NCI-H2029 treated with DMSO at 0.1 percent for 48 hours (cell line): ENCODE data around the gene C6orf47.

Experiments
- DNase-seq: peaks from one replicate; lab custom pipeline; 2025; lab: John Stamatoyannopoulos, UW

C6orf47 gene

GRCh38 chr6:31636698-31637596, 23.6 kb downstream of the C6orf47 start:
- no peak for DNase-seq

- DNase-seq: no peak
Observed at GRCh38 chr6:31634969-31635575, 25.5 kb downstream of the C6orf47 start.

- DNase-seq: no peak
Observed at GRCh38 chr6:31634131-31634530, 26.4 kb downstream of the C6orf47 start.

GRCh38 chr6:31633447-31633846, 27.1 kb downstream of the C6orf47 start:
- DNase-seq: no peak

GRCh38 chr6:31632279-31632946, 28.2 kb downstream of the C6orf47 start:
- DNase-seq: no peak

GRCh38 chr6:31631681-31632278, 28.8 kb downstream of the C6orf47 start:
- no peak for DNase-seq

- DNase-seq: no peak
Observed at GRCh38 chr6:31631209-31631608, 29.4 kb downstream of the C6orf47 start.

- DNase-seq: no peak
Observed at GRCh38 chr6:31630177-31630934, 30.2 kb downstream of the C6orf47 start.

- no peak for DNase-seq
Observed at GRCh38 chr6:31629014-31629413, 31.6 kb downstream of the C6orf47 start.

- DNase-seq: no peak
Observed at GRCh38 chr6:31627690-31628287, 32.8 kb downstream of the C6orf47 start.

- DNase-seq: no peak
Observed at GRCh38 chr6:31626952-31627351, 33.6 kb downstream of the C6orf47 start.

- no peak for DNase-seq
Observed at GRCh38 chr6:31624070-31624469, 36.5 kb downstream of the C6orf47 start.

GRCh38 chr6:31622684-31623091, 37.9 kb downstream of the C6orf47 start:
- no peak for DNase-seq

- DNase-seq: no peak
Observed at GRCh38 chr6:31621991-31622390, 38.6 kb downstream of the C6orf47 start.

GRCh38 chr6:31621320-31621939, 39.1 kb downstream of the C6orf47 start:
- no peak for DNase-seq

GRCh38 chr6:31620586-31621319, 39.8 kb downstream of the C6orf47 start, which contains the start of gene PRRC2A:
Gene PRRC2A, plus strand, starts transcription at chr6:31620715. Its CDS starts 2,075 bp downstream, at chr6:31622790.
- DNase-seq: peak; percentile 75

- peak; percentile 98 for DNase-seq
Observed at GRCh38 chr6:31619805-31620585, 40.6 kb downstream of the C6orf47 start.

GRCh38 chr6:31617010-31617409, 43.6 kb downstream of the C6orf47 start:
- no peak for DNase-seq

GRCh38 chr6:31615748-31616147, 44.8 kb downstream of the C6orf47 start:
- DNase-seq: no peak
